GM12865 (cell line): ENCODE results near the gene SLC22A23.

ENCODE experiments used
- DNase-seq: peaks from one replicate; pipeline ENCODE4 v3.0.0; 2010; ENCODE audit warnings: low read depth
- H3K4me3 ChIP-seq: 2 replicates; pipeline ENCODE4 v1.5.1; 2011; ENCODE audit warnings: mild to moderate bottlenecking, low read depth, low read length, control low read depth
- CTCF ChIP-seq: IDR thresholded peaks from 2 replicates; pipeline ENCODE4 v1.5.1; 2011; ENCODE audit warnings: low read length, control low read depth, low read depth, inconsistent platforms; ENCODE audit not compliant: insufficient read depth; ENCODE audit errors: missing control alignments

Gene SLC22A23

GRCh38 chr6:3489027-3489757 lies 32.3 kb upstream of the SLC22A23 start:
- TF ChIP-seq CTCF = no peak
- no peak overlapping the region for H3K4me3 ChIP-seq
- no peak for DNase-seq

- no peak for TF ChIP-seq CTCF
- H3K4me3 ChIP-seq = no peak overlapping the region
- DNase-seq = no peak
Measured at GRCh38 chr6:3484946-3485345, 28.1 kb upstream of the SLC22A23 start.

GRCh38 chr6:3484192-3484591 lies 27.3 kb upstream of the SLC22A23 start:
- no peak overlapping the region for H3K4me3 ChIP-seq
- DNase-seq = no peak
- TF ChIP-seq CTCF = no peak

GRCh38 chr6:3483675-3484074 lies 26.8 kb upstream of the SLC22A23 start:
- no peak for DNase-seq
- H3K4me3 ChIP-seq = no peak overlapping the region
- no peak for TF ChIP-seq CTCF

- no peak for DNase-seq
- TF ChIP-seq CTCF = no peak
- H3K4me3 ChIP-seq = no peak overlapping the region
Measured at GRCh38 chr6:3482869-3483268, 26.0 kb upstream of the SLC22A23 start.

DNA sequence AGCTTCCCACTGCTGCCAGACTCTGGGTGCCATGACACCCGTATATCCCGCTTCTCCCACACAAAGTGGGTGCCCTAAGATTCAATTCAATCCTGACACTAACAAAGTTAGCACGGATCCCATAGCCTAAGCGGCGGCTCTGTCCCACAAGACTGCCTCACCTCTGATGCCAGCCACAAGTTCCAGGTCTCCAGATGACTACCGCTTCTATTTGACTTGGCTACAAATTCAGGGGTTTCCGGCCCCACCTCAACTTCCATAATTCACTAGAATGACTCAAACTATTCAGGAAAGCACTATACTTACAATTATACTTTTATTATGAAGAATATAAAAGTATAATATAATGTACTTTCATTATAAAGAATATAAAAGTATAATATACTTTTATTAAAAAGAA lies 24.8 kb upstream of the SLC22A23 start:
- DNase-seq = no peak
- no peak for TF ChIP-seq CTCF
- no peak overlapping the region for H3K4me3 ChIP-seq

DNA sequence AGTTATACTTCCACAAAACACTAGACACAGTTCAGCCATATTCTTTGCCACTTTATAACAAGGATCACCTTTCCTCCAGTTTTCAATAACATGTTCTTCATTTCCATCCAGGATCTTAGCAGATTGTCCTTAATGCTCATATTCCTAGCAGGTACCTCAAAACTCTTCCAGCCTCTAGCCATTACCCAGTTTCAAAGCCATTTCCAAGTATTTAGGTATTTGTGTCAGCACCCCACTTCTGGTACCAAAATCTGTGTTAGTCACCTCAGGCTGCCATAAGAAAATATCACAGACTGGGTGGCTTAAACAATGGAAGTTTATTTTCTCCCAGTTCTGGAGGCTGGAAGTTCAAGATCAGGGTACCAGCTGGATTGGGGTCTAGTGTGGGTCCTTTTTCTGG lies 23.2 kb upstream of the SLC22A23 start:
- no peak for DNase-seq
- no peak for TF ChIP-seq CTCF
- no peak overlapping the region for H3K4me3 ChIP-seq
